Measurements from ENCODE around the gene PTGDR.

DNA sequence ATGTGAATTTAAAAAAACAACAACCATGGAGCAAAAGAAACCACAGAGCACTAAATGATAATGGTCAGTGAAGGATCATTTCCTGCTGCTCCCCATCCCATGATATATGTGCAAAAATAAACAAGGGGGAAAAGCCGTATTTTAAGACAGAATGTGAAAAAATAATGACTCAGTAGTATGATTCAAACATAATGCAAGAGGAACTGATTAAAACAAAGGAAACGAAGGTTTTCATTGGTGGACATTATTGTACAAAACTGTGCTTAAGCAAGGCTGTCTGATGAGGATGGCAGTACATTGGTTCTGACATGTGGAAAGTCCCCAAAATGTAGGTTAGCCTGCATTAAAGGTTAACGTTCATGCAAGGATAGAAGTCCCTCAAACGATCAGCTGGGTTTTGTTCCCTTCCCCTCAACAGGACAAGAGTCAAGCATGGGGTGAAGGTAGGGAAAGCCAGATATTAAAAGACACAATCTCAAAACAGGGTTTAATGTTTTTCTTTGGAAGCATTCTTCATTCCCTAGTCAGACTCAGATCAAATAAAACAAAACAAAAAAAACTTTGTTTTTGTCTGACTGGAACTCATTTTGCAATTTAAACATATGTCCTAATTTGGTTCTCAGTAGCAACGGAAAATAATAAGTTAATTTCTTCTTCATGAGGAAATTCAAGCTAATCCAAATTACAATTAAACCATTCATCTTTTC is 26.3 kb upstream of the PTGDR start:
- TF ChIP-seq POLR2A (IDR thresholded peaks at IDR 0.05; ENCODE audit: low read length), result no peak
- TF ChIP-seq CTCF (IDR thresholded peaks at IDR 0.05), result no peak

All from A549 (cell line).